ENCODE data around the gene PANX2.

The PANX2 gene

DNA sequence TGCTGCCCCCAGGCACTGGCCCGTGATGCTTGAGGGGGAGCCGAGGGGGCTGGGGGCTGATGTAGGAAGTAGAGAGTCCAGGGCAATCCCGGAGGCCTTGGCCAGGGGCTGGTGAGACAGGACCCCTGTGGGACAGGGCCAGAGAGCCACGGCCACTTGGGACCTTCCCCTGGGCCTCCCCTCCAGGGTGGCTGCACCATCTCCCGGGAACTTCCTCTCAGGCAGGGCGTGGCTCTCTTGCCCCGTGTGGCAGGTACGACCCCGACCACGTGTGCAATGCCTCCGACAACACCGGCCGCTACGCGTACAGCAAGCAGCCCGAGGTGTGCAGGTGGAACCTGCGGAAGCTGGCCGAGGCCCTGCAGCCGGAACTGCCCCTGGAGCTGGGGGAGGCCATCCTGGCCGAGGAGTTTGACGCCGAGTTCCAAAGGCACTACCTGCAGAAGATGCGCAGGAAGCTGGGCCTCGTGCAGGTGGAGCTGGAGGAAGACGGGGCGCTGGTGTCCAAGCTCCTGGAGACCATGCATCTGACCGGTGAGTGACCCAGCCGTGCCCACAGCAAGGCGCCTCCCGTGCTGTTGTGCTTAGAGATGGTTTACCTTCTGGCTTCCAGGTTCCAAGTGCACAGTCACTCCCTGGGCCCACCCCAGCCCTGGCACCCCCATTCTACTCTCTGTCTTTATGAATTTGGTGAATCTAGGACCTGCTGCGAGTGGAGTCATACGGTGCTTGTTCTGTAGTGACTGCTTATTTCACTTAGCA, 40.0 kb downstream of the PANX2 start:
- DNase-seq (ENCODE audit: low read depth), result no peak
- H3K4me3 ChIP-seq (ENCODE audit: low read depth, low read length), result no peak overlapping the region
- TF ChIP-seq, protein P1, sequence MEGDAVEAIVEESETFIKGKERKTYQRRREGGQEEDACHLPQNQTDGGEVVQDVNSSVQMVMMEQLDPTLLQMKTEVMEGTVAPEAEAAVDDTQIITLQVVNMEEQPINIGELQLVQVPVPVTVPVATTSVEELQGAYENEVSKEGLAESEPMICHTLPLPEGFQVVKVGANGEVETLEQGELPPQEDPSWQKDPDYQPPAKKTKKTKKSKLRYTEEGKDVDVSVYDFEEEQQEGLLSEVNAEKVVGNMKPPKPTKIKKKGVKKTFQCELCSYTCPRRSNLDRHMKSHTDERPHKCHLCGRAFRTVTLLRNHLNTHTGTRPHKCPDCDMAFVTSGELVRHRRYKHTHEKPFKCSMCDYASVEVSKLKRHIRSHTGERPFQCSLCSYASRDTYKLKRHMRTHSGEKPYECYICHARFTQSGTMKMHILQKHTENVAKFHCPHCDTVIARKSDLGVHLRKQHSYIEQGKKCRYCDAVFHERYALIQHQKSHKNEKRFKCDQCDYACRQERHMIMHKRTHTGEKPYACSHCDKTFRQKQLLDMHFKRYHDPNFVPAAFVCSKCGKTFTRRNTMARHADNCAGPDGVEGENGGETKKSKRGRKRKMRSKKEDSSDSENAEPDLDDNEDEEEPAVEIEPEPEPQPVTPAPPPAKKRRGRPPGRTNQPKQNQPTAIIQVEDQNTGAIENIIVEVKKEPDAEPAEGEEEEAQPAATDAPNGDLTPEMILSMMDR (conservative IDR thresholded peaks at IDR 0.05; ENCODE audit: low read depth, low read length), result no peak

DNA sequence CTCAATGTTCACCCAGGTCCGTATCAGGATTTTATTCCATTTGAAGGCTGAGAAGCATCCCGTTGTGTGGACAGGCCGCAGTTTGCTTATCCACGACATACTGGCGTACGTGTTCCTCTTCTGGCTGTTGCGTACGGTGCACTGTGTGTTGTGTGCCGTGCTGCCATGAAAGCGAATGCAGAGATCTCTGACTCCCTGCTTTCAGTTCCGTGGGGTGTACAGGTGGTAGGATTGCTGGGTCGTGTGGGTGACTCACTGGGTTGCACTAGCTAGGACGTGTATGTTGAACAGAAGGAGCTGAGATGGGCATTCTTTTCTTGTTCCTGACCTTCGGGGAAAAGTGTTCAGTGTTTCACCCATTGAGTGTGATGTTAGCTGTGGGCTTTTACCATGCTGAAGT, 40.6 kb downstream of the PANX2 start:
- no peak for DNase-seq (ENCODE audit: low read depth)
- TF ChIP-seq, protein P1 (conservative IDR thresholded peaks at IDR 0.05; ENCODE audit: low read depth, low read length), result no peak
- H3K4me3 ChIP-seq (ENCODE audit: low read depth, low read length), result no peak overlapping the region

DNA sequence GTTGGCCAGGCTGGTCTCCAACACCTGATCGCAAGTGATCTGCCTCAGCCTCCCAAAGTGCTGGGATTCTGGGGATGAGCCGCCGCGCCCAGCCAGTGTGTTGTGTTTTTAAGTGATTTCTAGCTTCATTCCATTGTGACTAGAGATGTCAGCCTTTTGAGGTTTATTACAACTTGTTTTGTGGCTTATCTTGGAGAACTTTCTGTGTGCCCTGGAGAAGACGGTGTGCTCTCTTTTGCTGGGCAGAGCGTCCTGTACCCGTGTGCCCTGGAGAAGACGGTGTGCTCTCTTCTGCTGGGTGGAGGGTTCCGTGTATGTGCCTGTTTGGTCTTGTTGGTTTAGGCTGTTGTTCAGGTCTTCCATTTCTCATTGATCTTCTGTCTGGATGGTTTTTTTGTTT, 42.7 kb downstream of the PANX2 start:
- H3K4me3 ChIP-seq (ENCODE audit: low read depth, low read length), result no peak overlapping the region
- DNase-seq (ENCODE audit: low read depth), result no peak
- TF ChIP-seq, protein P1 (conservative IDR thresholded peaks at IDR 0.05; ENCODE audit: low read depth, low read length), result no peak

DNA sequence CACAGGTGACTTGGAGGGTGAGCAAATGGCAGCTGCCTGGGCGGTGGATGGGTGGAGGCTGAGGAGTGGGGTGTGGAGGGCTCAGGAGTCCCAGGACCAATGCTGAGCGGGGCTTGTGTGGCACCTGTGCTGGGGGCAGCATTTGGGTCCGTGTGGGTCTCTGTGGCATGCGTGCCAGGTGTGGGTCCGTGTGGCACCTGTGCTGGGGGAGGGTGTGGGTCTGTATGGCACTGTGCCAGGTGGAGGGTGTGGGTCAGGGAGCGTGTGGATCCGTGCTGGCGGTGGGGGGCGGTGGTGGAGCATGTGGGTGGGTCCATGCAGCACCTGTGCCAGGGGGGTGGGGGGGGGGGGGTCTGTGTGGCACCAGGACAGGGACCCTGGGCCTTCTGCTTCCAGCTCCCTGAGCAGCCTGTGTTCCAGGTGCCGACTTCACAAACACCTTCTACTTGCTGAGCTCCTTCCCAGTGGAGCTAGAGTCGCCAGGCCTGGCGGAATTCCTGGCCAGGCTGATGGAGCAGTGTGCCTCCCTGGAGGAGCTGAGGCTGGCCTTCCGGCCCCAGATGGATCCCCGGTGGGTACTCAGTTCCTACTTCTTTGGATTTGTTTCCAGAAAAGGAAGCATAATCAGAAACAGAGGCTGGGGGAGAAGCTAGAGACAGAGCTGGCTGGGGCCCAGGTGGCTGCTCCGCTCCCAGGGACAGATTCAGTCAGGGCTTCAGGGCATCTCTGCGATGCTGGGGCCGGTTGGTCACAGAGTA, 44.9 kb downstream of the PANX2 start:
- no peak overlapping the region for H3K4me3 ChIP-seq (ENCODE audit: low read depth, low read length)
- TF ChIP-seq, protein P1 (conservative IDR thresholded peaks at IDR 0.05; ENCODE audit: low read depth, low read length), result no peak
- no peak for DNase-seq (ENCODE audit: low read depth)

DNA sequence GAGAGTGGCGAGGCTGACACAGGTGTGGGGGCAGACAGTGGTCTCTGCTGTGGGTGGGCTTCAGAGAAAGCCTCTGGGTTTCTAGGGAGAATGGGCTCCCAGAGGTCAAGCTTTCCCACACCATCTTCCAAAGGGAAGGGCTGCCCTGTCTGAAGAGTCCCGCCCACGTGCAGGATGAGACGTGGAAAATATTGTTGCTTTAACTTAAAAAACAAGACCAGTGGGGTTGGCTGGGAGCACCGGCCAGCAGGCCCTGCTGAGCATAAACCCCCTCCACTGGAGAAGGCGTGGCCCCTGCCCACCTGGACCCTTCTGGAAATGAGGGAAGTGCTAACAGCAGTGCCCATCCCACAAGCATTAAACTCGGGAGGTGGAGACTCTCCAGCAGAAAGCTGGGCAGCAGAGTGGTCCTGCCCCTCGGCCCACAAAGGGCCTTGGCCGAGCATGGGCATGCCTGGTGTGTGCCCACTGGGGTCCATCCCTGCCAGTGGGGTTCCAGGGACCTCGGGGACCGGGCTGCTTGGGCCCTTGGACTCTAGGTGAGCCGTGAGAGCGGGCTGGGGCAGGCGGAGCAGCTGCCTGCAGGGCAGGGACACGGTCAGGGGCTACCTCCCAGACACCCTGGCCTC, 45.6 kb downstream of the PANX2 start:
- DNase-seq (ENCODE audit: low read depth), result no peak
- TF ChIP-seq, protein P1 (conservative IDR thresholded peaks at IDR 0.05; ENCODE audit: low read depth, low read length), result no peak

DNA sequence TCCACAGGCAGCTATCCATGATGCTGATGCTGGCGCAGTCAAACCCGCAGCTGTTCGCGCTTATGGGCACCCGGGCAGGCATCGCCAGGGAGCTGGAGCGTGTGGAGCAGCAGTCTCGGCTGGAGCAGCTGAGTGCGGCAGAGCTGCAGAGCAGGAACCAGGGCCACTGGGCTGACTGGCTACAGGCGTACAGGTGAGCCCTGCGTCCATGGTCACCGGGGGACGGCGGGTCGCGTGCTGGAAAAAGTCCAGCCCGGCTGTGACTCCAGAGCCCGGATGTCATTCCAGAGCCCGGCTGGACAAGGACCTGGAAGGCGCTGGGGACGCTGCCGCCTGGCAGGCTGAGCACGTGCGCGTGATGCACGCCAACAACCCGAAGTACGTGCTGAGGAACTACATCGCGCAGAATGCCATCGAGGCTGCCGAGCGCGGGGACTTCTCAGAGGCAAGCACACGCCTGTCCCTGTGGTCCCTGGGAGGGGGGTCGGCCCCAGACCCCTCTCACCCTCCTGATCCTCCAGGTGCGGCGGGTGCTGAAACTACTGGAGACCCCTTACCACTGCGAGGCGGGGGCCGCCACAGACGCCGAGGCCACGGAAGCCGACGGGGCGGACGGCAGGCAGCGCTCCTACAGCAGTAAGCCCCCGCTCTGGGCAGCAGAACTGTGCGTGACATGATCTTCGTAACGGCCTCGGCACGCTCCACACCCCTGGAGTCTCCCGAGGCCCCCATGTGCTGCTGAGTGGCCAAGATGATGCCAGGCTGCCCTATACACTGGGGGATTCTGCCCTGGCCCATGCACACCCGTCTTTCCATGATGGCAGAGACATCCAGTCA, 46.4 kb downstream of the PANX2 start:
- no peak for DNase-seq (ENCODE audit: low read depth)
- no peak overlapping the region for H3K4me3 ChIP-seq (ENCODE audit: low read depth, low read length)
- TF ChIP-seq, protein P1 (conservative IDR thresholded peaks at IDR 0.05; ENCODE audit: low read depth, low read length), result no peak

More for the DNA sequence above, 45.6 kb downstream of the PANX2 start:
- no peak overlapping the region for H3K4me3 ChIP-seq (ENCODE audit: low read depth, low read length)

Data from choroid plexus epithelial cell (primary cell).